Spleen (tissue), 7 donors: ENCODE measurements around the gene LCE4A.

Experiments used
- CTCF ChIP-seq, 11 experiments: fragments of 200-600 bp in 7 of 11; fragments of 450-650 bp in 4 of 11; sonication (generic) in 4 of 11; IDR thresholded peaks in 8 of 11; conservative IDR thresholded peaks in 3 of 11; 1 replicate in 7 of 11; 2 replicates in 4 of 11; pipeline versions ENCODE4 v1.4.0 to v1.8.0; 2016 to 2021; ENCODE audit warnings: antibody characterized with exemption in 11 of 11, inconsistent platforms in 4 of 11, mild to moderate bottlenecking in 1 of 11
- POLR2A ChIP-seq, 3 donors: fragments of 450-650 bp; IDR thresholded peaks; one replicate each; pipeline ENCODE4 v1.5.1; 2017; ENCODE audit warnings: antibody characterized with exemption in 3 of 3, mild to moderate bottlenecking in 1 of 3
- donor health status: DM: no; HTN: no; CAD: no; lungs with moderate emphysema.
- donor health status: DM: no; HTN: no; CAD: no.
- donor health status: DM: no; HTN: no; CAD: no.

- TF ChIP-seq CTCF (IDR thresholded peaks at IDR 0.05 in 8 of 11, conservative IDR thresholded peaks at IDR 0.05 in 3 of 11) (no peak), POLR2A (IDR thresholded peaks at IDR 0.05) (no peak)
Measured at GRCh38 chr1:152718238-152718637, 10.3 kb downstream of the LCE4A start.
